Calu3 (cell line): Measurements from ENCODE around the gene IL1R2. TPM values are rescaled to one million over a fixed set of nuclear protein-coding genes. Genes with fewer than 3 reads are reported as not detected.

Experiments used
- BruUV-seq: library from RNA; stranded (reverse); fragments of 400-500 nt; replicated peaks from 2 replicates; lab custom pipeline; 2021; lab: Mats Ljungman, UMichigan
- CTCF ChIA-PET: fragments of 300-600 bp; sonication (Branson Sonifier 250); formaldehyde crosslinking; loops from one replicate; lab custom pipeline; 2022; ENCODE audit warnings: antibody characterized with exemption; lab: Charles Lee
- DNase-seq: peaks from one replicate; pipeline ENCODE4 v3.0.0; 2022
- H3K27ac Mint-ChIP-seq: one replicate; pipeline ENCODE4 v1.8.0; 2022; ENCODE audit warnings: mixed read lengths; ENCODE audit not compliant: unreplicated experiment
- H3K27me3 Mint-ChIP-seq: one replicate; pipeline ENCODE4 v1.8.0; 2022; ENCODE audit warnings: mixed read lengths; ENCODE audit not compliant: unreplicated experiment
- H3K36me3 Mint-ChIP-seq: one replicate; pipeline ENCODE4 v1.8.0; 2022; ENCODE audit warnings: mild to moderate bottlenecking, moderate library complexity, mixed read lengths; ENCODE audit not compliant: insufficient read depth, unreplicated experiment
- H3K4me1 Mint-ChIP-seq: one replicate; pipeline ENCODE4 v1.8.0; 2022; ENCODE audit warnings: mild to moderate bottlenecking, low read depth, mixed read lengths; ENCODE audit not compliant: unreplicated experiment
- H3K4me3 Mint-ChIP-seq: one replicate; pipeline ENCODE4 v1.8.0; 2022; ENCODE audit warnings: mild to moderate bottlenecking, low read depth, moderate library complexity, mixed read lengths; ENCODE audit not compliant: unreplicated experiment
- H3K9me3 Mint-ChIP-seq: one replicate; pipeline ENCODE4 v1.8.0; 2022; ENCODE audit warnings: low read depth, mixed read lengths; ENCODE audit not compliant: unreplicated experiment
- intact Hi-C: fragments of 100-400 bp; cut with micrococcal nuclease; formaldehyde crosslinking; loops from one replicate; pipeline ENCODE4 v1.10.0; 2022; ENCODE audit not compliant: unreplicated experiment
- total RNA-seq: library from RNA; stranded (reverse); gene quantifications from 2 replicates; pipeline ENCODE4 v1.2.3, GENCODE V29; 2022
- TF ChIP-seq, protein P1 (sequence below): fragments of 200-600 bp; IDR thresholded peaks from one replicate; pipeline ENCODE4 v1.8.0; 2022; ENCODE audit warnings: antibody characterized with exemption; ENCODE audit not compliant: unreplicated experiment

Gene IL1R2
- total RNA-seq, 1 experiment from 2014 or later: not detected

DNA sequence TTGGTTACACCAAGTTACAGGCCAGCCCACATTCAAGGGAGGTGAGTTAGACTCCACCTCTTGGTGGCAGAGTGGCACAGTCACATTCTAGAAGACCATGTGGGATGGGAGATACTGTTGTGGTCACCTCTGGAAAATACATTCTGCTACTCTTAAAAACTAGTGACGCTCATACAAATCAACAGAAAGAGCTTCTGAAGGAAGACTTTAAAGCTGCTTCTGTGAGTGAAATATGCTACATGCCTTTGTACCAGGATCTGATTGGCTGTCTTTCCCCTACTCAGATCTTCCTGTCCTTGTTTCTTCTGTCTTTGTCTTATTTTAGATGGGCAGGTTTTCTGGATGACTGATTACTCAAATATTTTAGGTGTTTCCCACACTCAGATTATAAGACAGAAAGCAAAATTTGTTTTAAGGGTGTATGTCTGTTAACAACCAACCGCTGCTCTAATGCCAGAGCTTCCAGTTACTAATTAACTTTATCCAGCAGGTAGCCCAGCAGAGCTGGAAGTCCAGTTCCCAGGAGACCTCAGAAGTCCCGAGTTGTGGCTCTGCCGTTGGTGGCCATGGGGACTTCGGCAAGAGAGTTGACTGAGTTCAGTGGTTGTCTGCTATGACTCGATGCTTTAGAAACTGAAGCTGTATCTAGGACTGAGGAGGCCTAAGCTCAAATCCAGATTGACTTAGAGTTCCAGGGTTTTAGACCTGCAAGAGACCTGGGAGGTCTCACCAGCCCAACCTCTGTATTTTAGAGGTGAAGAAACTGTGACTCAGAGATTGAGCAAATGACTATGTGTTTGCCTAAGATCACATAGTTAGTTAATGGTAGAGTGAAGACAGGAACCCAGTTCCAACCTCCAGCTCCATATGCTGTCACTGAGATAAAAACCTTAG is 7.4 kb downstream of the IL1R2 start:
- peaks cover 11% of the 10 kb centered on the region for H3K27me3 Mint-ChIP-seq
- no peaks in the 10 kb centered on the region for H3K36me3 Mint-ChIP-seq
- no TSS peak for BruUV-seq
- no peak overlapping the region for H3K27ac Mint-ChIP-seq
- H3K4me1 Mint-ChIP-seq: peaks cover 8% of the 10 kb centered on the region
- H3K4me3 Mint-ChIP-seq: no peak overlapping the region
- intact Hi-C loops: loop anchor here (10.0 kb wide), 1 partner anchor 114 kb away; no protein-coding TSS in a partner anchor
- CTCF ChIA-PET: interaction anchor here (0.6 to 1.2 kb wide), 5 partner anchors 10 to 612 kb away, joined by 3 to 6 read pairs (median 3); partner anchors contain the start of gene CREG2
- no peaks in the 10 kb centered on the region for H3K9me3 Mint-ChIP-seq
- TF ChIP-seq, protein P1, sequence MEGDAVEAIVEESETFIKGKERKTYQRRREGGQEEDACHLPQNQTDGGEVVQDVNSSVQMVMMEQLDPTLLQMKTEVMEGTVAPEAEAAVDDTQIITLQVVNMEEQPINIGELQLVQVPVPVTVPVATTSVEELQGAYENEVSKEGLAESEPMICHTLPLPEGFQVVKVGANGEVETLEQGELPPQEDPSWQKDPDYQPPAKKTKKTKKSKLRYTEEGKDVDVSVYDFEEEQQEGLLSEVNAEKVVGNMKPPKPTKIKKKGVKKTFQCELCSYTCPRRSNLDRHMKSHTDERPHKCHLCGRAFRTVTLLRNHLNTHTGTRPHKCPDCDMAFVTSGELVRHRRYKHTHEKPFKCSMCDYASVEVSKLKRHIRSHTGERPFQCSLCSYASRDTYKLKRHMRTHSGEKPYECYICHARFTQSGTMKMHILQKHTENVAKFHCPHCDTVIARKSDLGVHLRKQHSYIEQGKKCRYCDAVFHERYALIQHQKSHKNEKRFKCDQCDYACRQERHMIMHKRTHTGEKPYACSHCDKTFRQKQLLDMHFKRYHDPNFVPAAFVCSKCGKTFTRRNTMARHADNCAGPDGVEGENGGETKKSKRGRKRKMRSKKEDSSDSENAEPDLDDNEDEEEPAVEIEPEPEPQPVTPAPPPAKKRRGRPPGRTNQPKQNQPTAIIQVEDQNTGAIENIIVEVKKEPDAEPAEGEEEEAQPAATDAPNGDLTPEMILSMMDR: no peak
- DNase-seq: peak; percentile 19

DNA sequence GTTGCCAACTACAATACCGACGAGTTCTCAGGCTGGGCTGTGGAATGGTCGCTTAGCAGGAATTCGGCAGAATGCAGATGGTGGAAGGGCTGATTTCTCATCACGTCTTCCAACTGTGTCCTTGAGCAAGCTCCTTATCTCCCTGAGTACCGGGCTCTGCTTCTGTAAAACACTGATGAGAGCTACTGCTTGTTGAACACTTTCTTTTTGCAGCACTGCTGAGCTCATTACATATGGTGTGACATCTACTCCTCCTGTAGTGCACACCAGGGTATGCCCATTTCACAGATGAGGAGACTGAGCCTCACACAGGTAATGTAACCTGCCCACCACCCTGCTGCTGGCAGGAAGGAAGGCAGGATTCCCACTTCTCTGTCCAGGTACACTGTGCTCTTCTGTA is 8.3 kb downstream of the IL1R2 start:
- intact Hi-C loops: no loop called here
- no peak overlapping the region for H3K27ac Mint-ChIP-seq
- H3K36me3 Mint-ChIP-seq: no peaks in the 10 kb centered on the region
- peaks cover 2% of the 10 kb centered on the region for H3K27me3 Mint-ChIP-seq
- peaks cover 8% of the 10 kb centered on the region for H3K4me1 Mint-ChIP-seq
- no peak for DNase-seq
- BruUV-seq: no TSS peak
- H3K4me3 Mint-ChIP-seq: no peak overlapping the region
- no peaks in the 10 kb centered on the region for H3K9me3 Mint-ChIP-seq
- TF ChIP-seq, protein P1: no peak
- CTCF ChIA-PET: no interaction called here

DNA sequence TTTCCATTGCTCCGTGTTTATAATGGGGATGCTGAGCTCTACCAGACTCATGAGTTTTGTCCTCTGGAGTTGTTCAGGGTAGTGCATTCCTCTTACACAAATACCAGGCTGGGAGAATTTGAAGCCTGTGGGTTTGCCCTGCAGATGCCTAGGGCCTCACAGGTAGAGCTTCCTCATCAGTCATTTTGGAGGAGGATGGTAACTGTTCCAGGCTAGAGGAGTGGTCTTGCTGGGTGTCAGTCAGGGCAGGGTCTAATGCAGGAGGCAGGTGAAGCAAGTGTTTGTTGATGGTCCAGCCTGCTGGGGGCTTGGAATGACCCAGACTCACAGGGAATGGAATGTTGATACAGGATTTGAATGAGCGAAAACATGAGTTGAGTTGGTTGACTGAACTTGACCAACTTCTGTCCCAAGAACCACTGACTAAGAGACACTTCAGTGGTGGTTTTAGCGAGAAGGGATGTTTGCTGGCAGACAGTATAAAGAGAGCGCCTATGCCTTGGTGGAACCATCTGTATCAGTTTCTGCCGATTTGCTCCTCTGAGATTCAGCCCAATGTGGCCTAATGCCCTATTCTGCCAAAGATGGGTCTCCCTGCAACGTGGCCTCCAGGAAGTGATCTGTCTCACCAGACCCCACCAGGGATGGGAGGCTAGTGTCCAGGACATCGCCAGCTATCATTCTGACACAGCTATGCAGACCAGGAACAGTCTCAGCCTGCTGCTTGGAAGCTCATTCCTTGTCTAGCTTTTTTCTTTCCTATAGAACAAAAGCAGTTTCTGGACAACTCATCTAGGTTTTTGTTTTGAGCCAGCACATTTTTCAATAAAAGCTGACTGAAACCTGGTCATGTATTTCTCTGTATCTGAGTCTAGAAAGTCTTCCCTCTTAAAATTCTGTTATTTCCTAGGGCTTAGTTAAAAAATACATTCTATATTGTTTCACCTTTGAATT is 9.3 kb downstream of the IL1R2 start:
- H3K27ac Mint-ChIP-seq: no peak overlapping the region
- no peak overlapping the region for H3K4me3 Mint-ChIP-seq
- peaks cover 8% of the 10 kb centered on the region for H3K4me1 Mint-ChIP-seq
- no peaks in the 10 kb centered on the region for H3K9me3 Mint-ChIP-seq
- intact Hi-C loops: no loop called here
- no TSS peak for BruUV-seq
- H3K27me3 Mint-ChIP-seq: no peaks in the 10 kb centered on the region
- DNase-seq: no peak
- H3K36me3 Mint-ChIP-seq: no peaks in the 10 kb centered on the region
- CTCF ChIA-PET: no interaction called here
- TF ChIP-seq, protein P1: no peak

DNA sequence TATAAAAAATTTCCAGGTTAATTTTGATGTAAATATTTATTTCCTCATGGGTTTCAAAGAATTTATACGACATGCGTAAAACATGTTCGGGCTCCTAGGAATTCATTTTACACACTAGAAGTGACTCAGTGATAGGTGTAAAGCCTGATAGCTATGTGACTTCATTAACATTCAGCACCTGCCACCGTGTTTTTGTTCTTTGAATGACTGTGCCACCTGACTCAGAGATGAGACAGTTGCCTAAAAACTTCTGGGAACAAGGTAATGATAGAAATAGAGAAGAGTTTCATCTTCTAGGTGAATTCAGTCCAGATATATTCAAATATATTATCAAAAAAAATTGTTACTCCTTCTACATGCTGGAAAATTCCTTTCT is 10.0 kb downstream of the IL1R2 start:
- TF ChIP-seq, protein P1: no peak
- Mint-ChIP-seq H3K9me3 (no peaks in the 10 kb centered on the region), H3K4me3 (no peak overlapping the region), H3K4me1 (peaks cover 8% of the 10 kb centered on the region), H3K27ac (no peak overlapping the region), H3K27me3 (no peaks in the 10 kb centered on the region), H3K36me3 (no peaks in the 10 kb centered on the region)
- CTCF ChIA-PET: no interaction called here
- intact Hi-C loops: no loop called here
- BruUV-seq: no TSS peak
- no peak for DNase-seq
